Calu3 (cell line): ENCODE data around the gene CRCP. TPM values are rescaled to one million over a fixed set of nuclear protein-coding genes. Genes with fewer than 3 reads are reported as not detected.

Experiments used
- BruUV-seq: library from RNA; stranded (reverse); fragments of 400-500 nt; replicated peaks from 2 replicates; lab custom pipeline; 2021; lab: Mats Ljungman, UMichigan
- CTCF ChIA-PET: fragments of 300-600 bp; sonication (Branson Sonifier 250); formaldehyde crosslinking; loops from one replicate; lab custom pipeline; 2022; ENCODE audit warnings: antibody characterized with exemption; lab: Charles Lee
- DNase-seq: peaks from one replicate; pipeline ENCODE4 v3.0.0; 2022
- H3K27ac Mint-ChIP-seq: one replicate; pipeline ENCODE4 v1.8.0; 2022; ENCODE audit warnings: mixed read lengths; ENCODE audit not compliant: unreplicated experiment
- H3K27me3 Mint-ChIP-seq: one replicate; pipeline ENCODE4 v1.8.0; 2022; ENCODE audit warnings: mixed read lengths; ENCODE audit not compliant: unreplicated experiment
- H3K36me3 Mint-ChIP-seq: one replicate; pipeline ENCODE4 v1.8.0; 2022; ENCODE audit warnings: mild to moderate bottlenecking, moderate library complexity, mixed read lengths; ENCODE audit not compliant: insufficient read depth, unreplicated experiment
- H3K4me1 Mint-ChIP-seq: one replicate; pipeline ENCODE4 v1.8.0; 2022; ENCODE audit warnings: mild to moderate bottlenecking, low read depth, mixed read lengths; ENCODE audit not compliant: unreplicated experiment
- H3K4me3 Mint-ChIP-seq: one replicate; pipeline ENCODE4 v1.8.0; 2022; ENCODE audit warnings: mild to moderate bottlenecking, low read depth, moderate library complexity, mixed read lengths; ENCODE audit not compliant: unreplicated experiment
- H3K9me3 Mint-ChIP-seq: one replicate; pipeline ENCODE4 v1.8.0; 2022; ENCODE audit warnings: low read depth, mixed read lengths; ENCODE audit not compliant: unreplicated experiment
- CTCF ChIP-seq: fragments of 200-600 bp; IDR thresholded peaks from one replicate; pipeline ENCODE4 v1.8.0; 2022; ENCODE audit warnings: antibody characterized with exemption; ENCODE audit not compliant: unreplicated experiment
- intact Hi-C: fragments of 100-400 bp; cut with micrococcal nuclease; formaldehyde crosslinking; loops from one replicate; pipeline ENCODE4 v1.10.0; 2022; ENCODE audit not compliant: unreplicated experiment
- total RNA-seq: library from RNA; stranded (reverse); gene quantifications from 2 replicates; pipeline ENCODE4 v1.2.3, GENCODE V29; 2022

The CRCP gene
- total RNA-seq, 1 experiment from 2014 or later = 30.1 TPM

- Mint-ChIP-seq H3K27ac (peak within 1 kb of the TSS; percentile 84), H3K4me3 (peak within 1 kb of the TSS; percentile 77), H3K27me3 (no peaks in the 10 kb centered on the region), H3K4me1 (peaks cover 5% of the 10 kb centered on the region), H3K36me3 (peaks cover 17% of the 10 kb centered on the region), H3K9me3 (no peaks in the 10 kb centered on the region)
- CTCF ChIA-PET = interaction anchor here (0.5 to 1.2 kb wide), 6 partner anchors 8 to 204 kb away, joined by 3 to 8 read pairs (median 4); no protein-coding TSS in a partner anchor
- intact Hi-C loops = no loop called here
- peak; percentile 92 for DNase-seq
- TF ChIP-seq CTCF = no peak
- BruUV-seq = TSS peak; percentile 82
These were observed 38.8 kb upstream of the CRCP start, which contains the start of gene ASL for GRCh38 chr7:66075590-66076461. TSS of gene ASL (plus strand) at chr7:66075819. CDS start at chr7:66076082, 263 bp downstream.

GRCh38 chr7:66076462-66077329 is 38.0 kb upstream of the CRCP start:
- no peak for TF ChIP-seq CTCF
- peaks cover 17% of the 10 kb centered on the region for H3K36me3 Mint-ChIP-seq
- H3K9me3 Mint-ChIP-seq = no peaks in the 10 kb centered on the region
- H3K4me1 Mint-ChIP-seq = peaks cover 4% of the 10 kb centered on the region
- H3K4me3 Mint-ChIP-seq = peak overlapping the region; percentile 77
- CTCF ChIA-PET = no interaction called here
- BruUV-seq = no TSS peak
- peak overlapping the region; percentile 84 for H3K27ac Mint-ChIP-seq
- DNase-seq = peak; percentile 12
- intact Hi-C loops = no loop called here
- H3K27me3 Mint-ChIP-seq = no peaks in the 10 kb centered on the region

GRCh38 chr7:66078067-66078466 is 36.6 kb upstream of the CRCP start:
- no peak overlapping the region for H3K27ac Mint-ChIP-seq
- no peak for TF ChIP-seq CTCF
- peaks cover 23% of the 10 kb centered on the region for H3K36me3 Mint-ChIP-seq
- intact Hi-C loops = no loop called here
- DNase-seq = no peak
- no TSS peak for BruUV-seq
- H3K9me3 Mint-ChIP-seq = no peaks in the 10 kb centered on the region
- H3K27me3 Mint-ChIP-seq = no peaks in the 10 kb centered on the region
- CTCF ChIA-PET = no interaction called here
- no peaks in the 10 kb centered on the region for H3K4me1 Mint-ChIP-seq
- no peak overlapping the region for H3K4me3 Mint-ChIP-seq

- no peaks in the 10 kb centered on the region for H3K27me3 Mint-ChIP-seq
- H3K27ac Mint-ChIP-seq = no peak overlapping the region
- CTCF ChIA-PET = no interaction called here
- intact Hi-C loops = no loop called here
- no TSS peak for BruUV-seq
- H3K4me1 Mint-ChIP-seq = no peaks in the 10 kb centered on the region
- no peak for TF ChIP-seq CTCF
- H3K4me3 Mint-ChIP-seq = no peak overlapping the region
- no peaks in the 10 kb centered on the region for H3K9me3 Mint-ChIP-seq
- peaks cover 10% of the 10 kb centered on the region for H3K36me3 Mint-ChIP-seq
- DNase-seq = no peak
These were observed 32.6 kb upstream of the CRCP start for GRCh38 chr7:66082083-66082482.
